GM12878 (cell line): ENCODE results near the gene CCL19. TPM values are rescaled to one million over a fixed set of nuclear protein-coding genes. Genes with fewer than 3 reads are reported as not detected.

Experiments used
- ATAC-seq: fragments of 200-7000 bp; cut with Tn5 transposase; 3 replicates; pipeline ENCODE4 v1.9.1; 2020; ENCODE audit warnings: mild to moderate bottlenecking, moderate library complexity
- BruUV-seq: library from RNA; stranded (reverse); fragments of 400-500 nt; replicated peaks from 2 replicates; lab custom pipeline; 2021; lab: Mats Ljungman, UMichigan
- CTCF ChIA-PET: fragments of 300-600 bp; sonication (Branson Sonifier 250); formaldehyde crosslinking; extraction: SDS; loops from one replicate; lab custom pipeline; 2021; ENCODE audit warnings: inconsistent platforms; lab: Yijun Ruan, JAX
- POLR2A ChIA-PET: fragments of 350-600 bp; formaldehyde crosslinking; extraction: SDS; loops from one replicate; lab custom pipeline; 2021; ENCODE audit warnings: inconsistent platforms; lab: Charles Lee
- RAD21 ChIA-PET: fragments of 300-600 bp; sonication (Branson Sonifier 250); formaldehyde crosslinking; loops from one replicate; lab custom pipeline; 2023; ENCODE audit warnings: antibody characterized with exemption; ENCODE audit not compliant: unreplicated experiment; lab: Charles Lee
- SMC1A ChIA-PET: fragments of 300-600 bp; sonication (Branson Sonifier 250); formaldehyde crosslinking; loops from one replicate; lab custom pipeline; 2023; ENCODE audit not compliant: unreplicated experiment, uncharacterized antibody; lab: Charles Lee
- DNase-seq: peaks from one replicate; pipeline ENCODE4 v3.0.0-alpha.2; 2011; ENCODE audit warnings: low read depth, low spot score
- FAIRE-seq: peaks from 3 replicates; lab custom pipeline; 2011; peaks lifted over from hg19 to GRCh38; lab: Jason Lieb, UNC
- H2AFZ ChIP-seq: 2 replicates; pipeline ENCODE4 v1.6.0; 2011; ENCODE audit warnings: low read depth, low read length, control low read depth; ENCODE audit not compliant: control insufficient read depth
- H3K27ac ChIP-seq: 2 replicates; pipeline ENCODE4 v1.5.1; 2011; ENCODE audit warnings: control low read depth; ENCODE audit not compliant: control insufficient read depth, insufficient read depth
- H3K27me3 ChIP-seq, 2 experiments: replicated peaks in 1 of 2; 2 replicates each; pipeline versions ENCODE4 v1.6.0 to v1.6.1; 2011; ENCODE audit warnings: low read length in 1 of 2; ENCODE audit not compliant: control insufficient read depth in 2 of 2, insufficient read depth in 2 of 2
- H3K36me3 ChIP-seq, 2 experiments: 2 replicates each; pipeline ENCODE4 v1.5.1; 2011; ENCODE audit warnings: low read length in 1 of 2; ENCODE audit not compliant: control insufficient read depth in 2 of 2, insufficient read depth in 2 of 2
- H3K4me1 ChIP-seq: 2 replicates; pipeline ENCODE4 v1.6.1; 2011; ENCODE audit warnings: mild to moderate bottlenecking, low read length, moderate library complexity, mixed read lengths; ENCODE audit not compliant: control insufficient read depth, insufficient read depth
- H3K4me2 ChIP-seq: 2 replicates; pipeline ENCODE4 v1.6.0; 2011; ENCODE audit warnings: control low read depth; ENCODE audit not compliant: control insufficient read depth, insufficient read depth
- H3K4me3 ChIP-seq: fragments of 200-600 bp; sonication (generic); 2 replicates; pipeline ENCODE4 v1.5.1; 2016
- H3K79me2 ChIP-seq: 2 replicates; pipeline ENCODE4 v1.6.0; 2011; ENCODE audit warnings: low read length; ENCODE audit not compliant: control insufficient read depth, insufficient read depth
- H3K9ac ChIP-seq: 2 replicates; pipeline ENCODE4 v1.8.0; 2011; ENCODE audit warnings: low read length, control low read depth, mixed read lengths; ENCODE audit not compliant: control insufficient read depth, insufficient read depth
- H3K9me3 ChIP-seq: replicated peaks from 3 replicates; pipeline ENCODE4 v1.5.1; 2011; ENCODE audit warnings: mild to moderate bottlenecking, low read length; ENCODE audit not compliant: control insufficient read depth, insufficient read depth
- H4K20me1 ChIP-seq: 2 replicates; pipeline ENCODE4 v1.6.0; 2011; ENCODE audit not compliant: control insufficient read depth, insufficient read depth
- ASH2L ChIP-seq: fragments of 300-600, 200-600 bp; sonication (generic); IDR thresholded peaks from 2 replicates; pipeline ENCODE4 v1.6.1; 2017; ENCODE audit warnings: low read depth, mild to moderate bottlenecking, borderline replicate concordance
- ATF7 ChIP-seq: fragments of 450-650 bp; IDR thresholded peaks from 2 replicates; pipeline ENCODE4 v1.6.1; 2016; ENCODE audit warnings: low read depth, mild to moderate bottlenecking
- EP300 ChIP-seq, 2 experiments: fragments of 150-350 bp in 1 of 2; IDR thresholded peaks; 2 replicates each; pipeline ENCODE4 v1.6.1; 2011 to 2012; ENCODE audit warnings: low read depth in 2 of 2, low read length in 2 of 2, borderline replicate concordance in 1 of 2, improper control_type of control experiment in 1 of 2, inconsistent platforms in 1 of 2; ENCODE audit not compliant: control insufficient read depth in 1 of 2
- FOXK2 ChIP-seq: fragments of 450-650 bp; IDR thresholded peaks from 2 replicates; pipeline ENCODE4 v1.6.1; 2017; ENCODE audit warnings: mild to moderate bottlenecking, moderate library complexity
- IKZF2 ChIP-seq, 2 experiments: fragments of 450-650 bp; IDR thresholded peaks; 2 replicates each; pipeline ENCODE4 v1.6.1; 2017; ENCODE audit warnings: mild to moderate bottlenecking in 2 of 2, moderate library complexity in 2 of 2
- IRF3 ChIP-seq: fragments of 450-650 bp; IDR thresholded peaks from 2 replicates; pipeline ENCODE4 v1.6.1; 2014; ENCODE audit warnings: mild to moderate bottlenecking
- KAT2A ChIP-seq: conservative IDR thresholded peaks from 2 replicates; pipeline ENCODE4 v1.6.1; 2011; ENCODE audit warnings: low read depth, low read length; ENCODE audit not compliant: control insufficient read depth
- KLF5 ChIP-seq: fragments of 450-650 bp; IDR thresholded peaks from 2 replicates; pipeline ENCODE4 v1.6.1; 2014; ENCODE audit warnings: mild to moderate bottlenecking; ENCODE audit not compliant: partially characterized antibody
- MEF2B ChIP-seq: fragments of 450-650 bp; IDR thresholded peaks from 2 replicates; pipeline ENCODE4 v1.6.1; 2018; ENCODE audit warnings: mild to moderate bottlenecking, moderate library complexity; ENCODE audit not compliant: partially characterized antibody, poor library complexity, severe bottlenecking
- NFIC ChIP-seq: IDR thresholded peaks from 2 replicates; pipeline ENCODE4 v1.6.1; 2012; ENCODE audit warnings: low read depth, mild to moderate bottlenecking, inconsistent platforms, low read length, moderate library complexity
- RAD51 ChIP-seq: fragments of 450-650 bp; IDR thresholded peaks from 2 replicates; pipeline ENCODE4 v1.6.1; 2016; ENCODE audit warnings: moderate library complexity, mild to moderate bottlenecking, inconsistent platforms
- RBBP5 ChIP-seq: fragments of 200-600 bp; sonication (generic); conservative IDR thresholded peaks from 2 replicates; pipeline ENCODE4 v1.6.1; 2016
- RELA ChIP-seq: fragments of 450-650 bp; IDR thresholded peaks from 2 replicates; pipeline ENCODE4 v1.8.0; 2014; ENCODE audit warnings: borderline replicate concordance; ENCODE audit not compliant: partially characterized antibody
- SPI1 ChIP-seq: IDR thresholded peaks from 2 replicates; pipeline ENCODE4 v1.6.1; 2011; ENCODE audit warnings: low read depth, mild to moderate bottlenecking, low read length, moderate library complexity, borderline replicate concordance; ENCODE audit not compliant: insufficient read depth
- SRF ChIP-seq, 2 experiments: IDR thresholded peaks; 2 replicates each; pipeline ENCODE4 v1.6.1; 2011; ENCODE audit warnings: low read depth in 2 of 2, low read length in 2 of 2, mild to moderate bottlenecking in 1 of 2, moderate library complexity in 1 of 2
- TCF12 ChIP-seq: IDR thresholded peaks from 2 replicates; pipeline ENCODE4 v1.6.1; 2011; ENCODE audit warnings: low read depth, mild to moderate bottlenecking, low read length
- TCF7 ChIP-seq: IDR thresholded peaks from 2 replicates; pipeline ENCODE4 v1.6.1; 2014; ENCODE audit warnings: antibody characterized with exemption, borderline replicate concordance
- WGBS: methylation state at CpG from one replicate; pipeline ENCODE4 v1.1.6; 2016; ENCODE audit warnings: low lambda C conversion rate; ENCODE audit not compliant: insufficient replicate concordance, insufficient coverage; ENCODE audit errors: missing lambda C conversion rate; 5-methylcytosine and 5-hydroxymethylcytosine counted together
- in situ Hi-C: fragments of 300-500 bp; cut with MboI; formaldehyde crosslinking; loops from 9 replicates; pipeline ENCODE4 v1.14.3; 2018; ENCODE audit warnings: mixed read lengths
- intact Hi-C: fragments of 100-400 bp; cut with micrococcal nuclease; formaldehyde crosslinking; loops from one replicate; pipeline ENCODE4 v1.14.2; 2022; ENCODE audit not compliant: unreplicated experiment
- polyA plus RNA-seq, 11 experiments: library from polyadenylated mRNA; depleted of rRNA in 4 of 11; unstranded in 6 of 11; stranded (reverse) in 5 of 11; fragments of >200 nt; fragmentation: Nextera tagmentation in 4 of 11; fragmentation: Illumina TruSeq in 1 of 11; extraction: Ambion mirVana in 4 of 11; extraction: Trizol in 1 of 11; gene quantifications; 1 replicate in 1 of 11; 2 replicates in 10 of 11; pipeline versions ENCODE4 v1.2.1 to v1.2.3, GENCODE V29; 2011 to 2016; ENCODE audit warnings: inconsistent platforms in 2 of 11, missing spikeins in 2 of 11, low read depth in 1 of 11
- total RNA-seq, 4 experiments: library from RNA; depleted of rRNA in 3 of 4; stranded (reverse); fragments of >200 nt in 3 of 4; fragmentation: Illumina TruSeq in 1 of 4; extraction: Trizol in 1 of 4; gene quantifications; 2 replicates each; pipeline versions ENCODE4 v1.2.1 to v1.2.3, GENCODE V29; 2013 to 2021

Gene CCL19
- total and polyA plus RNA-seq, 10 of the 15 experiments (the other 5 are each of a cell fraction or from before 2014, with no cell fraction given), result 0.42 to 0.69 TPM; not detected in 8

- CTCF ChIA-PET, result interaction anchor here (1.0 to 1.8 kb wide), 2 partner anchors 10 to 11 kb away, joined by 3 to 5 read pairs; no protein-coding TSS in a partner anchor
- WGBS, result 76% methylated on average over 5 of the region's 5 CpGs
These were observed 35.7 kb downstream of the CCL19 start for GRCh38 chr9:34655394-34655793.

More at GRCh38 chr9:34655394-34655793, 35.7 kb downstream of the CCL19 start:
- Histone ChIP-seq H4K20me1 (no peaks in the 10 kb centered on the region), H3K9ac (no peak overlapping the region), H3K27me3 (no peaks in the 10 kb centered on the region), H2AFZ (no peak overlapping the region), H3K4me1 (peaks cover 5% of the 10 kb centered on the region), H3K79me2 (no peaks in the 10 kb centered on the region)
- in situ Hi-C loops, result no loop called here
- no TSS peak for BruUV-seq
- no peak for TF ChIP-seq SRF (IDR thresholded peaks at IDR 0.05; ENCODE audit: low read depth in 2 of 2, low read length in 2 of 2)
- TF ChIP-seq RAD51, result no peak
- no peak for TF ChIP-seq KAT2A
- no peak for TF ChIP-seq SPI1
- no peak for TF ChIP-seq IKZF2 (IDR thresholded peaks at IDR 0.05)
- no peak for TF ChIP-seq ASH2L
- no peak for TF ChIP-seq ATF7
- no peak for TF ChIP-seq FOXK2
- no peak for TF ChIP-seq MEF2B
- TF ChIP-seq IRF3, result no peak
- no peak for TF ChIP-seq KLF5
- TF ChIP-seq EP300 (IDR thresholded peaks at IDR 0.05; ENCODE audit: borderline replicate concordance in 1 of 2, control insufficient read depth in 1 of 2, low read depth in 2 of 2, low read length in 2 of 2), result no peak
- TF ChIP-seq RELA, result no peak
- no peak for TF ChIP-seq TCF7
- TF ChIP-seq NFIC, result no peak
- TF ChIP-seq TCF12, result no peak
- TF ChIP-seq RBBP5, result no peak
- TF ChIP-seq, all 136 proteins: peak for 0
- H3K9me3 ChIP-seq, result no peaks in the 10 kb centered on the region
- ChIA-PET SMC1A (interaction anchor here (1.0 kb wide), 1 partner anchor 9 kb away, joined by 3 read pairs; the partner anchor contains the start of gene GALT), RAD21 (no interaction called here), POLR2A (no interaction called here)
- no peak overlapping the region for H3K4me2 ChIP-seq
- no peak overlapping the region for H3K4me3 ChIP-seq
- FAIRE-seq (no peak), ATAC-seq (no peak), DNase-seq (no peak)
- peaks cover 0 to 4% of the 10 kb centered on the region in 2 experiments; a peak in 2 of 4 replicates for H3K36me3 ChIP-seq
- H3K27ac ChIP-seq, result no peak overlapping the region
- intact Hi-C loops, result no loop called here
